Glutamatergic neuron (in vitro differentiated cells): ENCODE results near the gene FOXD2. TPM values are rescaled to one million over a fixed set of nuclear protein-coding genes. Genes with fewer than 3 reads are reported as not detected.
A peak's percentile ranks its signal among the peaks of the same experiment; 100 is the strongest.

Experiments
- DNase-seq: peaks from one replicate; pipeline ENCODE4 v3.0.0; 2022
- H3K27ac Mint-ChIP-seq: one replicate; pipeline ENCODE4 v1.8.0; 2020; ENCODE audit warnings: mild to moderate bottlenecking, mixed read lengths, inconsistent platforms; ENCODE audit not compliant: unreplicated experiment
- H3K27me3 Mint-ChIP-seq: one replicate; pipeline ENCODE4 v1.8.0; 2020; ENCODE audit warnings: mild to moderate bottlenecking, moderate library complexity, mixed read lengths, inconsistent platforms; ENCODE audit not compliant: unreplicated experiment
- H3K36me3 Mint-ChIP-seq: one replicate; pipeline ENCODE4 v1.8.0; 2020; ENCODE audit warnings: mild to moderate bottlenecking, mixed read lengths, inconsistent platforms; ENCODE audit not compliant: unreplicated experiment
- H3K4me1 Mint-ChIP-seq: one replicate; pipeline ENCODE4 v1.8.0; 2020; ENCODE audit warnings: mild to moderate bottlenecking, low read depth, mixed read lengths, inconsistent platforms; ENCODE audit not compliant: unreplicated experiment
- H3K4me3 Mint-ChIP-seq: one replicate; pipeline ENCODE4 v1.8.0; 2020; ENCODE audit warnings: mild to moderate bottlenecking, mixed read lengths, inconsistent platforms; ENCODE audit not compliant: unreplicated experiment
- H3K9me3 Mint-ChIP-seq: one replicate; pipeline ENCODE4 v1.8.0; 2020; ENCODE audit warnings: mild to moderate bottlenecking, moderate library complexity, mixed read lengths, inconsistent platforms; ENCODE audit not compliant: unreplicated experiment
- total RNA-seq: library from RNA; stranded (reverse); fragmentation: NEBNext Ultra II Directional; extraction: Animal tissue kit (Norgen Biotek cat#: 25700); gene quantifications from one replicate; pipeline ENCODE4 v1.2.1, GENCODE V29; 2021; ENCODE audit not compliant: unreplicated experiment
- TF ChIP-seq, protein P1 (sequence below): fragments of 200-600 bp; sonication (generic); IDR thresholded peaks from one replicate; pipeline ENCODE4 v1.5.0; 2021; ENCODE audit not compliant: partially characterized antibody, unreplicated experiment

Gene FOXD2
- total RNA-seq, 1 donor from 2014 or later, result not detected

DNA sequence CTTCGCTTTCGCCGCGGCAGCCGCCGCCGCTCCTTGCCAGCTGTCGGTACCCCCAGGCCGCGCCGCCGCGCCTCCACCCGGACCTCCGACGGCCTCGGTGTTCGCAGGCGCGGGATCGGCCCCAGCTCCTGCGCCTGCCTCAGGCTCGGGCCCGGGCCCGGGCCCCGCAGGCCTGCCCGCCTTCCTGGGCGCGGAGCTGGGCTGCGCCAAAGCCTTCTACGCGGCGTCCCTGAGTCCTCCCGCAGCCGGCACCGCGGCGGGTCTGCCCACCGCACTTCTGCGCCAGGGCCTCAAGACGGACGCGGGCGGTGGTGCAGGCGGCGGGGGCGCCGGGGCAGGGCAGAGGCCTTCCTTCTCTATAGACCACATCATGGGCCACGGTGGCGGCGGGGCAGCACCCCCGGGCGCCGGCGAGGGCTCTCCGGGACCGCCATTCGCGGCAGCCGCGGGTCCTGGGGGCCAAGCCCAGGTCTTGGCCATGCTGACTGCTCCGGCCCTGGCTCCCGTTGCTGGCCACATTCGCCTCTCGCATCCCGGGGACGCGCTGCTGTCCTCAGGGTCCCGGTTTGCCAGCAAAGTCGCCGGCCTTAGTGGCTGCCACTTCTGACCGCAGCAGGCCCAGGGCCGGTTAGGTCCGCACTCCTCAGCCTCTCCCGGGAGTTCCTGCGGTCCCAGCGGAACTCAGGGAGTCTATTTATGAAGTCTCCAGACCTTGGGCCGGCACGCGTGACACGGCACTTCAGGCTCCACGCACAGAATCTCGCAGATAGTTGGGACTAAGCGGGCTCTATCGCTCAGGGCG is 1.4 kb downstream of the FOXD2 start:
- Mint-ChIP-seq H3K9me3 (peaks cover 8% of the 10 kb centered on the region), H3K4me3 (no peak overlapping the region), H3K27ac (no peak overlapping the region), H3K4me1 (peaks cover 6% of the 10 kb centered on the region), H3K27me3 (peaks cover 21% of the 10 kb centered on the region), H3K36me3 (no peaks in the 10 kb centered on the region)
- TF ChIP-seq, protein P1, sequence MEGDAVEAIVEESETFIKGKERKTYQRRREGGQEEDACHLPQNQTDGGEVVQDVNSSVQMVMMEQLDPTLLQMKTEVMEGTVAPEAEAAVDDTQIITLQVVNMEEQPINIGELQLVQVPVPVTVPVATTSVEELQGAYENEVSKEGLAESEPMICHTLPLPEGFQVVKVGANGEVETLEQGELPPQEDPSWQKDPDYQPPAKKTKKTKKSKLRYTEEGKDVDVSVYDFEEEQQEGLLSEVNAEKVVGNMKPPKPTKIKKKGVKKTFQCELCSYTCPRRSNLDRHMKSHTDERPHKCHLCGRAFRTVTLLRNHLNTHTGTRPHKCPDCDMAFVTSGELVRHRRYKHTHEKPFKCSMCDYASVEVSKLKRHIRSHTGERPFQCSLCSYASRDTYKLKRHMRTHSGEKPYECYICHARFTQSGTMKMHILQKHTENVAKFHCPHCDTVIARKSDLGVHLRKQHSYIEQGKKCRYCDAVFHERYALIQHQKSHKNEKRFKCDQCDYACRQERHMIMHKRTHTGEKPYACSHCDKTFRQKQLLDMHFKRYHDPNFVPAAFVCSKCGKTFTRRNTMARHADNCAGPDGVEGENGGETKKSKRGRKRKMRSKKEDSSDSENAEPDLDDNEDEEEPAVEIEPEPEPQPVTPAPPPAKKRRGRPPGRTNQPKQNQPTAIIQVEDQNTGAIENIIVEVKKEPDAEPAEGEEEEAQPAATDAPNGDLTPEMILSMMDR, result no peak
- peak; percentile 49 for DNase-seq

DNA sequence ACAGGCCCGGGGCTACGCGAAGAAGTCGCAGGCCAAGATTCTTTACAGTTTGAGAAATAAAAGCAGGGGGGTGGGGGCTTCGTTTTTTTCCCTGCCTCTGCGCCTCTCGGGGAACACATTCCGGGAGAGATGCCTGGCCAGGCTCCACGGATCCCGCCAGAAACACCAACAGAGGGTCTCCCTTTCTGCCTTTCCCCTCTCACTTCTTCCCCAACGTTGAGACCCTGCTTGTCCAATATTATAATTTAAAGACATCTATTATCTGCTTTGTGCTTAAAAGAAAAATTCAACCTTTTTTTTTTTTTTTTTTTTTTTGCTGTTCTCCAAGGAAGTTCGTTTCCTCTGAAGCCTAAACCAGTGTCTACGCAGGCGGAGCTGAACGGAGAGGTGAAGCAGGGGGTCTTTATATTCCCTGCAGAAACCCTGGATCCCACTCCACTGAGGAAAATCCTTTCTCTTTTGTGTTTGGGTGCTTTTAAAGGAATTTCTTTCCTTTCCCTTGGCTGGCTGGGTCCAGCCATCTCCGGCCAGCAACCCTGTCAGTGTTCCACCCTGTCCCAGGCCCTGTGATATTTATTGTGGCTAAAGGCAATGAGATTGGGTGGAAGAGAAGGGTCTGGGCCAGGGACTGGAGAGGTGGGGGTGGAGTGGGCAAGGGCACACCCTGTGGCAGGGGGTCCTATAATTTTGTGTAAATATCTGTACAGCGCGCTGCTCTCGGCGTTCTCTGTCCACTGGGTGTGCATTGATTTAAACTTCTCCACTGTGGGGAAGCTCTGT is 2.2 kb downstream of the FOXD2 start:
- no peaks in the 10 kb centered on the region for H3K36me3 Mint-ChIP-seq
- TF ChIP-seq, protein P1, result no peak
- peaks cover 21% of the 10 kb centered on the region for H3K27me3 Mint-ChIP-seq
- peaks cover 11% of the 10 kb centered on the region for H3K9me3 Mint-ChIP-seq
- H3K4me3 Mint-ChIP-seq, result no peak overlapping the region
- peaks cover 7% of the 10 kb centered on the region for H3K4me1 Mint-ChIP-seq
- no peak for DNase-seq
- H3K27ac Mint-ChIP-seq, result no peak overlapping the region

DNA sequence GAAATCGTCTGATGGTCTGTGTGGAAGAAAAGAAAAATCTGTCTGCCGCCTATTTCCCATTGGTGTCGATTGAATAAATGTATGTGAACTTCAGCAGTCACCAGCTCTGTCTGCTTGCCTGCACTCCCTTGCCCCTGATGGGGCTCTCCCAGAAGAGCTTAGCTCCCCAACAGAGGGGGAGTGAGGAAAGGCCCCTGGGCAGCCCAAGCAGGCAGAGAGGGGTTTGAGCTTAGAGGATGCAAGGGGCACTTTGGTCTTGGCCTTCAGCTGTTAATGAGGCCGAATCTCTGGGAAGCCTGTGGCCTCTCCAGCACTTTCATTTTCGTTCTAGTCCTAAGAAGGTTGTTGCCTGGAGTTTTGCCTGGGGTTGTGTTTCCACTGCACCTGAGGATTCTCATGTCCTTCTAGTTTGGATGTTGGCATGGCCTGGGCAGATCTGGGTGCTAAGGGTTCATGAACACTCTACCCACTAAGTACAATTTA is 2.8 kb downstream of the FOXD2 start:
- no peak for DNase-seq
- Mint-ChIP-seq H3K27ac (no peak overlapping the region), H3K27me3 (peaks cover 22% of the 10 kb centered on the region), H3K9me3 (peaks cover 14% of the 10 kb centered on the region), H3K36me3 (no peaks in the 10 kb centered on the region), H3K4me3 (no peak overlapping the region), H3K4me1 (peaks cover 10% of the 10 kb centered on the region)
- TF ChIP-seq, protein P1, result no peak

DNA sequence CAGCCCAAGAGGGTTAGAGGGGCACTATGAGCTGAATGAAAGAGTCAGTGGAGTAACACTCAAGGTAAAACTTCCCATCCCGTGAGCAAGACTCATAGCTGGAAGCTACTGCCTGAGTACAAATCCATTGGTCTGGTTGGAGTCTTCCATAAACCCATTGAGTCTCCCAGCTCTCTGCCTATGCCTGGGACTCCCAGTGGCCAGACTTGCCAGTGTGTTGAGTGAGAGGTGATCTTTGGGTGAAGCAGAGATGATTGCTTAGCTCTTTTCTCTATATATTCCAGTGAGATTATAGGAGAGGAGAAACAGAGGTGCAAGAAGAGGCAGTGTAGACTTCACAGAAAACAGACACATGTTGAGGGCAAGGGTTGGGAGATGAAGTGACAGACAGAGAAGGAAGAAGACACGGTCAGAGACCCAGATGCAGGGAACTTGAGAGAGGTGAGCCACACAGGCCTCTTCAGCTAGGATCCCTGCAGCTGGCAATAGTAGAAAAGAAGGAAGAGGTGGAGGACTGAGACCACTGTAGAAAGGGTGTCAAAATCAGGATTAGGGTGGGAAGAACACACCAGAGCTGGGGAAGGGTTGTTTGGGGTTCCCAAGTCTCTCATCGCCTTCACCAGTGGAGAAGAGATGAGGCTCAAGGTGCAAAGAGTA is 3.7 kb downstream of the FOXD2 start:
- Mint-ChIP-seq H3K27ac (no peak overlapping the region), H3K4me3 (no peak overlapping the region), H3K27me3 (peaks cover 20% of the 10 kb centered on the region), H3K9me3 (peaks cover 17% of the 10 kb centered on the region), H3K36me3 (no peaks in the 10 kb centered on the region), H3K4me1 (peaks cover 10% of the 10 kb centered on the region)
- TF ChIP-seq, protein P1, result no peak
- DNase-seq, result no peak
